Measurements from ENCODE around the gene C2CD3. TPM values are rescaled to one million over a fixed set of nuclear protein-coding genes. Genes with fewer than 3 reads are reported as not detected.

C2CD3 gene
- total RNA-seq, 1 experiment from 2014 or later = 22.0 TPM

GRCh38 chr11:74009230-74009547 is 161.6 kb downstream of the C2CD3 start:
- H3K4me1 ChIP-seq (ENCODE audit: insufficient read depth, low read length) = no peaks in the 10 kb centered on the region
- H3K9me3 ChIP-seq (ENCODE audit: control insufficient read depth, low read depth, low read length) = no peaks in the 10 kb centered on the region
- H2BK12ac ChIP-seq (ENCODE audit: insufficient read length, low read depth, low read length) = no peak overlapping the region
- no peak overlapping the region for H2AK5ac ChIP-seq (ENCODE audit: insufficient read length, low read length)
- H4K20me1 ChIP-seq (ENCODE audit: control insufficient read depth, insufficient read depth, insufficient read length) = no peaks in the 10 kb centered on the region
- H3K14ac ChIP-seq (ENCODE audit: insufficient read depth, low read length) = no peak overlapping the region
- H3K4me3 Mint-ChIP-seq = no peak overlapping the region
- no peaks in the 10 kb centered on the region for H3K23me2 ChIP-seq (ENCODE audit: insufficient read length, low read depth, low read length, poor library complexity, severe bottlenecking)
- H4K91ac ChIP-seq (ENCODE audit: insufficient read length, low read depth, low read length) = no peak overlapping the region
- H2BK20ac ChIP-seq (ENCODE audit: low read depth, low read length, poor library complexity, severe bottlenecking) = no peak overlapping the region
- H2AFZ ChIP-seq (ENCODE audit: low read length) = no peak overlapping the region
- H3K9ac ChIP-seq (ENCODE audit: extremely low read depth, insufficient read length, low read length) = no peak overlapping the region
- WGBS (ENCODE audit: extremely low coverage, insufficient read length, low lambda C conversion rate) = no CpG with 5 or more reads among the region's 3 CpGs
- no peak overlapping the region for H3K4ac ChIP-seq (ENCODE audit: low read depth, low read length)
- no peak for DNase-seq
- no peaks in the 10 kb centered on the region for H3K27me3 Mint-ChIP-seq (ENCODE audit: low read depth)
- H3K4me1 Mint-ChIP-seq = peaks cover 13 to 27% of the 10 kb centered on the region in 2 experiments
- H4K5ac ChIP-seq (ENCODE audit: insufficient read length, low read depth, low read length) = no peak overlapping the region
- no peak overlapping the region for H3K23ac ChIP-seq (ENCODE audit: insufficient read length, low read depth, low read length)
- H3K79me1 ChIP-seq (ENCODE audit: insufficient read depth, low read depth, low read length, poor library complexity, severe bottlenecking) = no peaks in the 10 kb centered on the region
- H3K4me2 ChIP-seq (ENCODE audit: insufficient read depth, insufficient read length, low read length) = no peak overlapping the region
- no peak overlapping the region for H3K27ac ChIP-seq (ENCODE audit: insufficient read length, low read depth, low read length)
- no peak overlapping the region for H4K8ac ChIP-seq (replicated peaks; ENCODE audit: insufficient read length, low read depth, low read length)
- no peaks in the 10 kb centered on the region for H3K27me3 ChIP-seq (ENCODE audit: insufficient read depth, low read length)
- no peak overlapping the region for H3T11ph ChIP-seq (ENCODE audit: low read length)
- H3K27ac Mint-ChIP-seq = peak overlapping the region in 1 of 3 experiments; percentile 8; a peak in 1 of 7 replicates
- no peaks in the 10 kb centered on the region for H3K9me3 Mint-ChIP-seq
- H3K79me2 ChIP-seq (ENCODE audit: insufficient read depth, low read length) = no peaks in the 10 kb centered on the region
- no peak overlapping the region for H2BK5ac ChIP-seq (ENCODE audit: insufficient read length, low read length)
- H2BK120ac ChIP-seq (ENCODE audit: low read depth, low read length, poor library complexity, severe bottlenecking) = no peak overlapping the region
- peaks cover 0 to 3% (median 2%) of the 10 kb centered on the region in 3 experiments; a peak in 2 of 7 replicates for H3K36me3 Mint-ChIP-seq (ENCODE audit: insufficient read depth in 1 of 3, low read depth in 3 of 3)
- no peak overlapping the region for H3K56ac ChIP-seq (ENCODE audit: insufficient read length, low read depth, low read length)
- H2BK15ac ChIP-seq (ENCODE audit: low read depth, low read length) = no peak overlapping the region
- no peak overlapping the region for H3K18ac ChIP-seq (ENCODE audit: insufficient read length, low read depth, low read length)
- no peak for TF ChIP-seq CTCF (conservative IDR thresholded peaks at IDR 0.05)

Measured in H9 (cell line).